ENCODE data around the gene SPTBN2.

Gene SPTBN2

GRCh38 chr11:66747480-66747879, 18.5 kb upstream of the SPTBN2 start:
- Histone ChIP-seq H3K4me3 (IDR thresholded peaks at IDR 0.05; ENCODE audit: insufficient read depth, low read depth, low read length) (no peak overlapping the region), H3K4me1 (ENCODE audit: low read depth, poor library complexity, severe bottlenecking) (peaks cover 8% of the 10 kb centered on the region), H3K27ac (no peak overlapping the region), H3K36me3 (ENCODE audit: insufficient read depth) (no peaks in the 10 kb centered on the region), H3K4me2 (no peak overlapping the region), H4K20me1 (ENCODE audit: insufficient read depth) (no peaks in the 10 kb centered on the region), H3K9ac (no peak overlapping the region), H3K27me3 (ENCODE audit: insufficient read depth, low read depth) (no peaks in the 10 kb centered on the region), H2AFZ (ENCODE audit: low read depth) (no peak overlapping the region), H3K79me2 (ENCODE audit: insufficient read depth, low read depth) (no peaks in the 10 kb centered on the region)
- no peak for TF ChIP-seq CTCF (conservative IDR thresholded peaks at IDR 0.05; ENCODE audit: low read depth, low read length)

GRCh38 chr11:66745356-66746235, 16.6 kb upstream of the SPTBN2 start:
- Histone ChIP-seq H3K79me2 (ENCODE audit: insufficient read depth, low read depth) (no peaks in the 10 kb centered on the region), H3K9ac (0 out of 2 replicates have a peak overlapping the region, but pooled peaks have one; percentile 32), H3K4me3 (IDR thresholded peaks at IDR 0.05; ENCODE audit: insufficient read depth, low read depth, low read length) (no peak overlapping the region), H3K36me3 (ENCODE audit: insufficient read depth) (no peaks in the 10 kb centered on the region), H3K27me3 (ENCODE audit: insufficient read depth, low read depth) (no peaks in the 10 kb centered on the region), H3K4me2 (peak overlapping the region; percentile 69), H3K27ac (peak overlapping the region; percentile 49; the same call in 1 of the 2 replicates), H3K4me1 (ENCODE audit: low read depth, poor library complexity, severe bottlenecking) (peaks cover 8% of the 10 kb centered on the region), H2AFZ (ENCODE audit: low read depth) (peak overlapping the region; percentile 97; the same call in 1 of the 2 replicates), H4K20me1 (ENCODE audit: insufficient read depth) (no peaks in the 10 kb centered on the region)
- no peak for TF ChIP-seq CTCF (conservative IDR thresholded peaks at IDR 0.05; ENCODE audit: low read depth, low read length)

DNA sequence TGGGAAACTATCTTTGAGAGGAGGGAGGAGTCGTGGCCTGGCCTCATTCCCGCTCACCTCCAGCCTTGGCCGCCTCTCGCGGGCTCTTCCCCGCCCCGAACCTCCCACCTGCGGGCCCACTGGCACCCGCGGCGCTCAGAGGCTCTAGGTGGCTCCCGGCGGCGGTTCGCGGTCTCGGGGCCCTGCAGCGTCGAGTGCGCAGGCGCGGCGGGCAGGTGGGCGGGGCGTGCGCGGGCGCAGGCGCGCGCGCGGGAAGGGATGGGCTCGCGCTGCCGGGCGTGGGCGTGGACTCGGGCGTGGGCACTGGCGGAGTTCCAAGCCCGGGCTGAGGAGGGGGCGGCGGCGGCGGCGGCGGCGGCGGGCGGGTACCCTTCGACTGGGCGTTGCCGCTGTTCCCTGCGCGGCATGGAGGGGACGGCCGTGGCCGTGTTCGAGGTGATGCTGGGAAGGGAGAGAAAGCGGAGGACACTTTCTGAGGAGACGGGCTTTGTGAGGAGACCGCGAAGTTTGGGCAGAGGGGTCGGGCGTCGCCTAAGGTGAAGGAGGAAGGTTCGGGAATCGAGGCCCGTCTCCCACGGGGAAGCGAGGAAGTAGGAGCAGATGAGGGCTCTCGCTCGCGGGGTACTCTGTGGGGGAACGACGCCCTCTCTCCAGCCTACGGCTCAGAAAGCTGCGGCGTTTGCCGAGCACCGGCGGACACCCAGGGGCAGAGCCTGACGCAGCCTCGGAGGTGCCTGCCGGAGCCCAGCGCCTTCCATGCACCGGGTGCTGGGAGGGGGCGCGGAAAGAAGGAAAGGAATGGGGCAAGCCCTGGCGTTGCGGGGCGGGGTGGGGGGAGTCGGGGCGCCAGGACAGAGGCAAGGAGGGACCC, 15.7 kb upstream of the SPTBN2 start:
- TF ChIP-seq CTCF (conservative IDR thresholded peaks at IDR 0.05; ENCODE audit: low read depth, low read length): no peak
- no peaks in the 10 kb centered on the region for H3K79me2 ChIP-seq (ENCODE audit: insufficient read depth, low read depth)
- H3K36me3 ChIP-seq (ENCODE audit: insufficient read depth): no peaks in the 10 kb centered on the region
- peaks cover 8% of the 10 kb centered on the region for H3K4me1 ChIP-seq (ENCODE audit: low read depth, poor library complexity, severe bottlenecking)
- peak overlapping the region; percentile 49; the same call in 1 of the 2 replicates for H3K27ac ChIP-seq
- no peaks in the 10 kb centered on the region for H3K27me3 ChIP-seq (ENCODE audit: insufficient read depth, low read depth)
- peak overlapping the region; percentile 99 for H3K4me2 ChIP-seq
- no peak overlapping the region for H3K4me3 ChIP-seq (IDR thresholded peaks at IDR 0.05; ENCODE audit: insufficient read depth, low read depth, low read length)
- H3K9ac ChIP-seq: peak overlapping the region; percentile 66; the same call in 1 of the 2 replicates
- peak overlapping the region; percentile 97 for H2AFZ ChIP-seq (ENCODE audit: low read depth)
- H4K20me1 ChIP-seq (ENCODE audit: insufficient read depth): no peaks in the 10 kb centered on the region

DNA sequence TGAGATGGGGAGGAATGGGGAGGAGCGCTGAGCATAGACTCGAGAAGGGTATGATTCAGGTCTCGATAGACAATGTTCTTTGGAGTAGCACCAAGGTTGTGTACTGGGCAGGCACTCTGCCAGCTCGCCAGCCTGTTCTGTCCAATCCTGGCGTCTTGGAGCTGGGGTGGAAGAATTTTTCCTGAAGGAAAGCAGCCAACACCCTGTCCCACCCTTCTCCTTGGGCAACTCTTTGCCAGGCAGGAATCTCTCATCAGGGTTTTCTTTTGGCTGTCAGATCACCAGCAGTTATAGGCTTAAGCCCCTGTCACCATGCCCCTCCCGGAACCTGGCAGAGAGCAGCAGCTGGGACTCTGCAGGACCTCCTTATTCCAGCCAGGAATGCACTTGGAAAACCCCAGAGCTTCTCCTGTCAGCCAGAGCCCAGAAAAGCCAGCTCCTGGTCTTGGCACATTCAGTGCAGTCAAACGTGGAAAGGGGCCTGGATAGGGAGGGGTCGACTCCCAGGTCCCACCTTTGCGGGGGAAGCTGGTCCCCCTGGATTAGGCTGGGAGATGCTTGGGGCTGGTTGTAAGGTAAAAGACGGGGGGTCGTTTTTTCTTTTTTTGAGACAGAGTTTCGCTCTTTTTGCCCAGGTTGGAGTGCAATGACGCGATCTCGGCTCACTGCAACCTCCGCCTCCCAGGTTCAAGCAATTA, 14.4 kb upstream of the SPTBN2 start:
- no peak overlapping the region for H3K27ac ChIP-seq
- no peaks in the 10 kb centered on the region for H3K36me3 ChIP-seq (ENCODE audit: insufficient read depth)
- H3K79me2 ChIP-seq (ENCODE audit: insufficient read depth, low read depth): no peaks in the 10 kb centered on the region
- H3K27me3 ChIP-seq (ENCODE audit: insufficient read depth, low read depth): no peaks in the 10 kb centered on the region
- no peak for TF ChIP-seq CTCF (conservative IDR thresholded peaks at IDR 0.05; ENCODE audit: low read depth, low read length)
- no peak overlapping the region for H3K9ac ChIP-seq
- no peak overlapping the region for H2AFZ ChIP-seq (ENCODE audit: low read depth)
- H3K4me3 ChIP-seq (IDR thresholded peaks at IDR 0.05; ENCODE audit: insufficient read depth, low read depth, low read length): no peak overlapping the region
- no peak overlapping the region; the same call in 1 of the 2 replicates for H3K4me2 ChIP-seq
- H3K4me1 ChIP-seq (ENCODE audit: low read depth, poor library complexity, severe bottlenecking): peaks cover 8% of the 10 kb centered on the region
- H4K20me1 ChIP-seq (ENCODE audit: insufficient read depth): no peaks in the 10 kb centered on the region
